Upper lobe of right lung (tissue), 1 donor: ENCODE measurements around the gene CDH13. TPM values are rescaled to one million over a fixed set of nuclear protein-coding genes. Genes with fewer than 3 reads are reported as not detected.

ENCODE experiments used
- ATAC-seq: fragments of 200-7000 bp; cut with Tn5 transposase; one replicate; pipeline ENCODE4 v1.9.1; 2020; ENCODE audit warnings: mild to moderate bottlenecking, moderate library complexity
- DNase-seq: peaks from one replicate; pipeline ENCODE4 v3.0.0-alpha.2; 2020
- H3K27ac ChIP-seq: fragments of 200-600 bp; one replicate; pipeline ENCODE4 v1.8.0; 2022
- H3K27me3 ChIP-seq: fragments of 200-600 bp; one replicate; pipeline ENCODE4 v1.8.0; 2022; ENCODE audit warnings: mild to moderate bottlenecking
- H3K36me3 ChIP-seq: fragments of 200-600 bp; one replicate; pipeline ENCODE4 v1.8.0; 2022
- H3K4me1 ChIP-seq: fragments of 200-600 bp; one replicate; pipeline ENCODE4 v1.8.0; 2022
- H3K4me3 ChIP-seq: fragments of 200-600 bp; one replicate; pipeline ENCODE4 v1.8.0; 2022; ENCODE audit warnings: mild to moderate bottlenecking
- H3K9me3 ChIP-seq: fragments of 200-600 bp; one replicate; pipeline ENCODE4 v1.8.0; 2022
- CTCF ChIP-seq: fragments of 200-600 bp; IDR thresholded peaks from one replicate; pipeline ENCODE4 v1.8.0; 2022; ENCODE audit warnings: antibody characterized with exemption
- intact Hi-C: fragments of 100-400 bp; cut with DNase I; formaldehyde crosslinking; loops from one replicate; pipeline ENCODE4 v1.11.0; 2022
- total RNA-seq: library from RNA; stranded (reverse); fragmentation: NEBNext Ultra II Directional; extraction: Animal tissue kit (Norgen Biotek cat#: 25700); gene quantifications from one replicate; pipeline ENCODE4 v1.2.1, GENCODE V29; 2021
- donor health status: DM: no; HTN: yes; CAD: no; lungs with severe emphysema.

CDH13 gene
- total RNA-seq, 1 donor from 2014 or later = 27.2 TPM

- DNase-seq (no peak), ATAC-seq (no peak)
- H3K27ac ChIP-seq = no peak overlapping the region
- H3K36me3 ChIP-seq = no peaks in the 10 kb centered on the region
- H3K4me3 ChIP-seq = no peak overlapping the region
- intact Hi-C loops = no loop called here
- no peaks in the 10 kb centered on the region for H3K4me1 ChIP-seq
- TF ChIP-seq CTCF = no peak
- H3K27me3 ChIP-seq = no peaks in the 10 kb centered on the region
- H3K9me3 ChIP-seq = no peaks in the 10 kb centered on the region
Observed at GRCh38 chr16:83837566-83837965, 1210.8 kb downstream of the CDH13 start.

GRCh38 chr16:83838151-83838550 is 1211.4 kb downstream of the CDH13 start:
- Histone ChIP-seq H3K36me3 (no peaks in the 10 kb centered on the region), H3K4me3 (no peak overlapping the region), H3K9me3 (no peaks in the 10 kb centered on the region), H3K27ac (no peak overlapping the region), H3K27me3 (no peaks in the 10 kb centered on the region), H3K4me1 (peaks cover 5% of the 10 kb centered on the region)
- no peak for DNase-seq
- intact Hi-C loops = no loop called here
- no peak for ATAC-seq
- TF ChIP-seq CTCF = no peak

GRCh38 chr16:83839561-83839960 is 1212.8 kb downstream of the CDH13 start:
- no peaks in the 10 kb centered on the region for H3K27me3 ChIP-seq
- no peak overlapping the region for H3K27ac ChIP-seq
- intact Hi-C loops = no loop called here
- TF ChIP-seq CTCF = no peak
- ATAC-seq = no peak
- no peaks in the 10 kb centered on the region for H3K9me3 ChIP-seq
- no peak overlapping the region for H3K4me3 ChIP-seq
- H3K36me3 ChIP-seq = no peaks in the 10 kb centered on the region
- peaks cover 5% of the 10 kb centered on the region for H3K4me1 ChIP-seq
- no peak for DNase-seq

GRCh38 chr16:83840060-83840617 is 1213.4 kb downstream of the CDH13 start:
- no peaks in the 10 kb centered on the region for H3K9me3 ChIP-seq
- H3K27me3 ChIP-seq = no peaks in the 10 kb centered on the region
- H3K36me3 ChIP-seq = no peaks in the 10 kb centered on the region
- H3K27ac ChIP-seq = no peak overlapping the region
- intact Hi-C loops = no loop called here
- peaks cover 5% of the 10 kb centered on the region for H3K4me1 ChIP-seq
- no peak overlapping the region for H3K4me3 ChIP-seq
- ATAC-seq (no peak), DNase-seq (no peak)
- TF ChIP-seq CTCF = no peak

GRCh38 chr16:83842291-83842690 is 1215.5 kb downstream of the CDH13 start:
- intact Hi-C loops = no loop called here
- Histone ChIP-seq H3K4me1 (peaks cover 5% of the 10 kb centered on the region), H3K27ac (no peak overlapping the region), H3K27me3 (no peaks in the 10 kb centered on the region), H3K36me3 (no peaks in the 10 kb centered on the region), H3K9me3 (no peaks in the 10 kb centered on the region), H3K4me3 (no peak overlapping the region)
- ATAC-seq (no peak), DNase-seq (no peak)
- no peak for TF ChIP-seq CTCF
